Coronary artery (tissue), 2 donors: ENCODE data around the gene RUBCNL.
A peak's percentile ranks its signal among the peaks of the same experiment; 100 is the strongest.

Source experiments
- DNase-seq: peaks from one replicate; pipeline ENCODE4 v3.0.0-alpha.2; 2017; ENCODE audit warnings: low spot score
- H3K27ac ChIP-seq, 2 donors: fragments of 200-600 bp; sonication (generic); one replicate each; pipeline ENCODE4 v1.5.1; 2016 to 2019
- H3K4me3 ChIP-seq: fragments of 200-600 bp; sonication (generic); 2 replicates; pipeline ENCODE4 v1.5.1; 2016; ENCODE audit warnings: mild to moderate bottlenecking, moderate library complexity
- TF ChIP-seq, protein P1 (sequence below): fragments of 200-600 bp; sonication (generic); IDR thresholded peaks from one replicate; pipeline ENCODE4 v1.5.1; 2019; ENCODE audit warnings: antibody characterized with exemption

Gene RUBCNL

DNA sequence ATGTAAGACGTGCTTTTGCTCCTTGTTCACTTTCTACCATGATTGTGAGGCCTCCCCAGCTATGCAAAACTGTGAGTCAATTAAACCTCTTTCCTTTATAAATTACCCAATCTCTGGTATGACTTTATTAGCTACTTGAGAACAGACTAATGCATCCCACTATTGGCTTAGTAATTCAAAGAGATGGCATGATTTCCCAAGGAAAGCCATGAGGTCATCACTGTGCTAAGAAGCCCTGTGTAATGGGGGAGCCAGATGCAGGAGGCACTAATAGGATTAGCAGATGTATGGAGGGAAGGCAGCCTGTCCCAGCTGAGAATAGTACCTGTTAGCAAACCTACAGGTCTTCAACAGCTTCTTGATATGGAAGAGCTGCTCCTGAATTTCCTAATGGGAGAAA, 38.1 kb downstream of the RUBCNL start:
- DNase-seq = no peak
- no peak overlapping the region for H3K4me3 ChIP-seq

GRCh38 chr13:46347277-46347676, 39.8 kb downstream of the RUBCNL start:
- TF ChIP-seq, protein P1, sequence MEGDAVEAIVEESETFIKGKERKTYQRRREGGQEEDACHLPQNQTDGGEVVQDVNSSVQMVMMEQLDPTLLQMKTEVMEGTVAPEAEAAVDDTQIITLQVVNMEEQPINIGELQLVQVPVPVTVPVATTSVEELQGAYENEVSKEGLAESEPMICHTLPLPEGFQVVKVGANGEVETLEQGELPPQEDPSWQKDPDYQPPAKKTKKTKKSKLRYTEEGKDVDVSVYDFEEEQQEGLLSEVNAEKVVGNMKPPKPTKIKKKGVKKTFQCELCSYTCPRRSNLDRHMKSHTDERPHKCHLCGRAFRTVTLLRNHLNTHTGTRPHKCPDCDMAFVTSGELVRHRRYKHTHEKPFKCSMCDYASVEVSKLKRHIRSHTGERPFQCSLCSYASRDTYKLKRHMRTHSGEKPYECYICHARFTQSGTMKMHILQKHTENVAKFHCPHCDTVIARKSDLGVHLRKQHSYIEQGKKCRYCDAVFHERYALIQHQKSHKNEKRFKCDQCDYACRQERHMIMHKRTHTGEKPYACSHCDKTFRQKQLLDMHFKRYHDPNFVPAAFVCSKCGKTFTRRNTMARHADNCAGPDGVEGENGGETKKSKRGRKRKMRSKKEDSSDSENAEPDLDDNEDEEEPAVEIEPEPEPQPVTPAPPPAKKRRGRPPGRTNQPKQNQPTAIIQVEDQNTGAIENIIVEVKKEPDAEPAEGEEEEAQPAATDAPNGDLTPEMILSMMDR = no peak
- DNase-seq = no peak
- H3K27ac ChIP-seq = no peak overlapping the region
- H3K4me3 ChIP-seq = no peak overlapping the region

More for the DNA sequence above, 38.1 kb downstream of the RUBCNL start:
- no peak overlapping the region for H3K27ac ChIP-seq
- TF ChIP-seq, protein P1 = no peak

GRCh38 chr13:46345866-46346265, 41.2 kb downstream of the RUBCNL start:
- Histone ChIP-seq H3K27ac (no peak overlapping the region), H3K4me3 (no peak overlapping the region)
- DNase-seq = no peak
- TF ChIP-seq, protein P1 = no peak

GRCh38 chr13:46345398-46345797, 41.7 kb downstream of the RUBCNL start:
- TF ChIP-seq, protein P1 = no peak
- H3K4me3 ChIP-seq = no peak overlapping the region
- no peak overlapping the region for H3K27ac ChIP-seq
- no peak for DNase-seq

GRCh38 chr13:46343279-46343994, 43.6 kb downstream of the RUBCNL start:
- TF ChIP-seq, protein P1 = no peak
- H3K27ac ChIP-seq = no peak overlapping the region
- H3K4me3 ChIP-seq = no peak overlapping the region
- DNase-seq = no peak

- TF ChIP-seq, protein P1 = no peak
- DNase-seq = no peak
- Histone ChIP-seq H3K27ac (no peak overlapping the region), H3K4me3 (no peak overlapping the region)
Measured at GRCh38 chr13:46342538-46342937, 44.5 kb downstream of the RUBCNL start.

- TF ChIP-seq, protein P1 = no peak
- Histone ChIP-seq H3K27ac (peak overlapping the region in 1 of 2 donors; percentile 26), H3K4me3 (no peak overlapping the region)
- no peak for DNase-seq
Measured at GRCh38 chr13:46341112-46341711, 45.8 kb downstream of the RUBCNL start.
